Activated T-helper 17 cell treated with anti-CD3 and anti-CD28 coated beads, Interleukin-2, amount 50 U/mL, for 72 hours (primary cell): Measurements from ENCODE around the gene GGTA1. TPM values are rescaled to one million over a fixed set of nuclear protein-coding genes. Genes with fewer than 3 reads are reported as not detected.
"Not testable (repeated sequence)": the region's sequence is repeated elsewhere in the genome, so short reads cannot be mapped to it uniquely, and the experiment has no call there.

ENCODE experiments used
- ATAC-seq: fragments of 150-1000 bp; cut with Tn5 transposase; replicated peaks from 2 replicates; pipeline ENCODE4 v1.10.0; 2021; ENCODE audit warnings: mild to moderate bottlenecking, moderate library complexity
- H3K27ac Mint-ChIP-seq: one replicate; pipeline ENCODE4 v1.8.0; 2022; ENCODE audit warnings: mixed read lengths
- H3K27me3 Mint-ChIP-seq: one replicate; pipeline ENCODE4 v1.8.0; 2022; ENCODE audit warnings: mixed read lengths
- H3K36me3 Mint-ChIP-seq: one replicate; pipeline ENCODE4 v1.8.0; 2022; ENCODE audit warnings: low read depth, mild to moderate bottlenecking, mixed read lengths
- H3K4me1 Mint-ChIP-seq: one replicate; pipeline ENCODE4 v1.8.0; 2022; ENCODE audit warnings: mixed read lengths
- H3K4me3 Mint-ChIP-seq: one replicate; pipeline ENCODE4 v1.8.0; 2022; ENCODE audit warnings: mild to moderate bottlenecking, mixed read lengths
- H3K9me3 Mint-ChIP-seq: one replicate; pipeline ENCODE4 v1.8.0; 2022; ENCODE audit warnings: mixed read lengths
- total RNA-seq, 2 donors: library from RNA; stranded (reverse); gene quantifications; one replicate each; pipeline ENCODE4 v1.2.3, GENCODE V29; 2022

GGTA1 gene
- total RNA-seq, 2 donors from 2014 or later: not detected

DNA sequence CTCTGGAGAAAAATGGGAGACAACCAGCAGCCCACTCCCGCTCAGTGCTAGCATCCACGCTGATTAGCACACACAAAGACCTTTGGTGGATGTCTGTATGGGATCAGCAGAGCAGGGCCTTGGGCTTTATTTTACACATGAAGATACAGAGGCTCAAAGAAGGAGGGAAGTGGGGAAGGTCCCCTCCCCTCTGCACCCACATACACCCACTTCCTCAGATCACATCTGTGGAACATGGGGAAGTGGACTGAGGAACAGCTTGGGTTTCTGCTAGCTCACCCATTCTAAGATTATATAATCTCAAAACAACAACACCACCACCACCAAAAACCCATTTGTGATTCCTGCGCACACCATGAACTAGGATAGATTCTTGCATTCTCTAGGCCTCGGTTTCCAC is 14.0 kb downstream of the GGTA1 start:
- H3K36me3 Mint-ChIP-seq: no peaks in the 10 kb centered on the region
- no peak for ATAC-seq
- peaks cover 3% of the 10 kb centered on the region for H3K27me3 Mint-ChIP-seq
- H3K4me1 Mint-ChIP-seq: no peaks in the 10 kb centered on the region
- H3K27ac Mint-ChIP-seq: no peak overlapping the region
- no peaks in the 10 kb centered on the region for H3K9me3 Mint-ChIP-seq
- no peak overlapping the region for H3K4me3 Mint-ChIP-seq

DNA sequence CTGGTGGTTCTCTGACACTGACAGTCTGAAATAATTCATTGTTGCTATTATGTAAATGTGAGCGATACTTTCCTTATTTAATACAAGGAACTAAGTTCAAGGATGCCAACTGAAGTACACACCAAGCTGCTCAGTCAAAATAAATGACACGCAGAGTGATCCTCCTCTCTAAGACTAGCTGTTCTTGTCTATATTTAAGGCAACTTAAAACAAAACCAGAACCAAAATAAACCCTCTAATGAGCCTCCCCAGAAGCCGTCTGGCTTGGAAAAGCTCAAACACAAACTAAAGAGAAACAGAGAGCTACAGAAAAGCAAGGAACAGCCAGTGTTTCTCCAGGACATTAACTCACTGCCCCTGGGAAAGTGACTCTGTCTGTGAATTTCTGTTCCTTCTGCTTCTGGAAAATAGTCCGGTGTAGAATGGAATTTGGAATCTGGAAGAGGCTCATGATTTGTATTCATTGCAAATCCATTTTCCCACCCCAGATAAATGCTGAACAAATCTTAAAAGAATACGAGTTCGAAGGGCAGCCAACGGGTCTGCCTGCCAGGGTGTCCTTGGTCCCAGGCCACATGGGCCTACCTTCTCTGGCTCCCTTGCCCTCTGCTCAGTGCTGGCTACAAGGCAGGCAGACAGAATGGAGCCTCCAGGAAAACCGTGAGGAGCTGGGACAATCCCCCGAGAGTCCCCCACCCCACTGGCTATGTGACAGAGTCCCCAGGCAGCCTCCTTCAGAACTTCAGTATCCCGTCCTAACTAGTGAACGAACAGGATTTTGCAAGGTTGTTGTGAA is 14.8 kb downstream of the GGTA1 start:
- Mint-ChIP-seq H3K4me3 (no peak overlapping the region), H3K4me1 (no peaks in the 10 kb centered on the region), H3K27me3 (peaks cover 3% of the 10 kb centered on the region), H3K27ac (no peak overlapping the region), H3K9me3 (no peaks in the 10 kb centered on the region), H3K36me3 (no peaks in the 10 kb centered on the region)
- ATAC-seq: no peak

DNA sequence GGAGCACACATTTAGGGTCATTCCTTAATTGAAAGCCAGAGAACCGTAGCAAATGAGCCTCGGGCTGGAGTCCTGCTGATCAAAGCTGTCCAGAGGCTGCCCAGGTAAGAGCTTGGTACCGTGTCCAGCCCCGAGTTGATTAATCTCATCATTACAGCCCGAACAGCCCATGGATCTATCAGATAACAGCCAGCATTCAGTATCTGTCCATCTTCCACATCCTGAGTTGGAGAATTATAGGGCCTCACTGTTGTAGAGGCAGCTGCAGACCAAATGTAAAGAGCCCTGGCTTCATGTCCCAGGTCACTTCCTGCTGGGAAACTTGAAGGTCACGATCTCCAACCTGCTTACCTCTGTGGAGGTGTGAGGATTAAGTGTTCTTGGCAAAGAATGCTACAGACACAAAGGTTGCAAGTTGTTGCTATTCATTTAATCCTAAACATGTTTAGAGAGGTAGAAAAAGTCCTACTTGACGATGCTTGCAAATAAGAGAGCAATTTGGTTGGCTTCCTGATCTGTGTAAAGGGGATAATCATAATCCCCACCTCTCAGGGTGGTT is 16.1 kb downstream of the GGTA1 start:
- peaks cover 3% of the 10 kb centered on the region for H3K27me3 Mint-ChIP-seq
- H3K27ac Mint-ChIP-seq: no peak overlapping the region
- H3K9me3 Mint-ChIP-seq: no peaks in the 10 kb centered on the region
- no peaks in the 10 kb centered on the region for H3K4me1 Mint-ChIP-seq
- no peak for ATAC-seq
- H3K4me3 Mint-ChIP-seq: no peak overlapping the region
- no peaks in the 10 kb centered on the region for H3K36me3 Mint-ChIP-seq

DNA sequence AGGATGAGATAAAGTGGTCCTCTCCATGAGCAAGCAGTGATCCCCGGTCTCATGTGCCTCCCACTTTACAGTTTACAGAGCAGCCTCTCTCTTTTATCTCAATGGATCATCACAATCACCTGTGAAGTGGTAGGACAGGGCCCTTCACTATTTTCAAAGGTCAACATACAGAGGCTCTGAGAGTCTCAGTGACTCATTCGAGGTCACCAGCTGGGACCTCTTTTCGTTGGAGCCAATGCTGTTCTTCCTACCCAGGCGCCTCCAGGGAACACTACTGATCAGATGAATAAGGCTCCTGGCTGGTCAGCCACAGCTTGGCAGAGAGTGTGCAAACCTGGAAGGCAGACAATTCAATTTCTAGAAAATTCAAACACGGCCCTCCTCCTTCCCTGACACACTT is 16.6 kb downstream of the GGTA1 start:
- H3K9me3 Mint-ChIP-seq: no peaks in the 10 kb centered on the region
- no peak for ATAC-seq
- H3K4me3 Mint-ChIP-seq: no peak overlapping the region
- H3K4me1 Mint-ChIP-seq: no peaks in the 10 kb centered on the region
- H3K27me3 Mint-ChIP-seq: peaks cover 3% of the 10 kb centered on the region
- H3K36me3 Mint-ChIP-seq: no peaks in the 10 kb centered on the region
- H3K27ac Mint-ChIP-seq: no peak overlapping the region

DNA sequence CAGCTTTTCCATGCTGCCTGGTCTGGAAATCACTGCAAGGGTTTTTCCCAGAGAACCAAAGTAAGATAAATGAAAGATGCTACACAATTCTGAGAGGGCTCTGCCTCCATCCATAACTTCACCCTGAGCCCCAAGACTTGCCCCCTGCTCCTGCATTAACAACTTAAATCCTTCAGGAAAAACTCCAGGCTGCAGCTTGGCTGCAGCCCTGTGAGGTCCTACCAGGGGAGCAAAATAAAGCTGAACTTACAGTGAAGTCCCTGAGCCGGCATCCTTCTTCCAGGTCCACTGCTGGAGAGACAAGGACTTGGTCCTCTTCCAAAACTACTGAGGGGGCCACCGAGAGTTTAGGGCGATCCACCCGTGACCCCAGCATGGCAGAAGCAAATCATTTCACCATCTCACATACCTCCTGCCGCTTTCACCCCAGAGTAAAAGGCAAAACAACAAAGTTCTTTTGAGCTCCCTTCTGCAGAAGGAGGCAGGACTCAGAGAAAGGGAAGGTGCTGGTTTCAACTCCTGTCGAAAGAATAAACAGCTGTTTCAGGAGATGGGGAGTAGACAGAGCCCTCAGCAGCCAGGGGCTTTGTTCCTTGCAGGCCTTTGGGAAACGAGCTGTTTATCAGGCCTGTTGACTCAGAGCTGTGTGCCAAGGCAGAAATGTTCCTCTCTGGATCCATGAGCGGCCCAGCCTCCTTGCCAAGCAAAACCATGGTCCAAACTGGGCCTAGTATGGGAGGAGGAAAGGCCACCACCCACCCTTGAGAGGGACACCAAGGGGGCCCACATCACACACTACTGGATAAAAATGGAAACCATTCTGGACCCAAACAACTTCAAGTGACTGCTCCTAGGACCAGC is 20.6 kb downstream of the GGTA1 start:
- Mint-ChIP-seq H3K27ac (no peak overlapping the region), H3K4me1 (no peaks in the 10 kb centered on the region), H3K9me3 (no peaks in the 10 kb centered on the region), H3K36me3 (no peaks in the 10 kb centered on the region), H3K4me3 (no peak overlapping the region), H3K27me3 (peaks cover 7% of the 10 kb centered on the region)
- ATAC-seq: no peak

DNA sequence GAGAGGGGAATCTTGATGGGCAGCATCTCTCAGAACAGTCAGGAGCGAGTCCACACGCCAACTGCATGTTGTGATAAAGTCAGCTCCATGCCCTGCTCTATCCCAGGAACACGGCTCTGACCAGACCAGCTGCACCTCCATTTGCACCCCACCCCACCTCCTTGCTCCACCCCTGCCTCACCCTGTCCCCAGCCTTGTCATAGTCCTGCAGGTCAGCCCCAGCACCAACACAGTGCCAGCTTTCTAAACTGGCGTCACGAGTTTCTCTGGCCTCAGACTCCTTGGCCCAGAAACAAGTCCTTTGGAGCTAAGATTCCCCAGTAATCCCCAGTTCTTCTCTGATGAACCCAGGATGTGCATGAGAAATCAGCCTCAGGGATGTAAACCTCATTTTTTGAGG is 23.5 kb downstream of the GGTA1 start:
- ATAC-seq: no peak

DNA sequence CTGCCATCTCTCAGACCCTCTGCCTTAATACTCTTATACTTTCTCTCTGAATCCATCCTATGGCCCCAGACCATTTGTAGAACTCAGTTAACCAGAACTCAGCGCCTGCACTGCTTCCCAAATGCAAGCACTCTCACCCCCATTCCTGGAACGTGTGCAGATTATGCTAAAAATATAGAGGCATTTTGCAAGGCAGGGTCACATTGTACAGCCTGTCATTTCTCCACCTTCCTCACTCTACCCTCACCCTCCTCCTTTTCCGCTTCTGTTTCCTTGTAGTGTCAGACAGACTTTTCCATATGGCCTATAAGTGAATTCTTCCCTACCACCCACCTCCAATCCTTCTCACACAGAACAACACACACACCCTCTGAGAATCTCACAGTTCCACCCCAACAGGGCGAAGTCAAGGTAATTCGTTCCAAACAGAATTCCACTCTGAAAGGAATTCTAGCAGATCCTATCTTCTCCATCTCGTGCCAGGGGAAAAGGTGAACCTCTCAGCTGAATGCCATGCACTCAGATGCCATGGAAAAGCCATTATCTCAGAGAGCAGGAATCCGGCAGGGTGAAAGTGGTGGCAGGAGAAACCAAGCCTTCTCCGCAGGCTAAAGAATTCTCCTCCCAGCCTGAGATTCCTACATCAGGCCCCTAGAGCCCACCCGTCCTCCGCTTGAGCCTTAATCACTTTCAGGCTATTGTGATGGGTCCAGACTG is 25.3 kb downstream of the GGTA1 start:
- Mint-ChIP-seq H3K27me3 (peaks cover 19% of the 10 kb centered on the region), H3K9me3 (no peaks in the 10 kb centered on the region), H3K4me3 (no peak overlapping the region), H3K4me1 (no peaks in the 10 kb centered on the region), H3K36me3 (no peaks in the 10 kb centered on the region), H3K27ac (no peak overlapping the region)
- ATAC-seq: no peak

More for the DNA sequence above, 23.5 kb downstream of the GGTA1 start:
- no peak overlapping the region for H3K27ac Mint-ChIP-seq
- H3K4me3 Mint-ChIP-seq: no peak overlapping the region
- peaks cover 13% of the 10 kb centered on the region for H3K27me3 Mint-ChIP-seq
- no peaks in the 10 kb centered on the region for H3K36me3 Mint-ChIP-seq
- no peaks in the 10 kb centered on the region for H3K9me3 Mint-ChIP-seq
- H3K4me1 Mint-ChIP-seq: no peaks in the 10 kb centered on the region

DNA sequence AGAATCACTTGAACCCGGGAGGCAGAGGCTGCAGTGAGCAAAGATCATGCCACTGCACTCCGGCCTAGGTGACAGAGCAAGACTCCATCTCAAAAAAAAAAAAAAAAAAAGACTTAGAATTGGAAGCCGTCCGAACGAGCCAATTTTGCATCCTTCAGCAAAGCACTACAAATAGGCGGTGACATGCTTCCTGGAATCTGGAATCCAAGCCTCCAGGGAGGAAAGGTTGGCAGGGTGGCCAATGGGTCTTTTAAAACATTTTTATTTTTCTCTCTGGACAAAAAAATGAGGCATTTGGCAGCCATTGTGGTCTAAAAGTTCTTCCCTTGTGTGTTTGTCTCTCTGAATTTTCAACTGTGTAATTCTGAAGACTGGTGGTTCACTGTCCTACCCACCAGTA is 26.4 kb downstream of the GGTA1 start:
- H3K36me3 Mint-ChIP-seq: no peaks in the 10 kb centered on the region
- H3K4me1 Mint-ChIP-seq: no peaks in the 10 kb centered on the region
- H3K27me3 Mint-ChIP-seq: peaks cover 26% of the 10 kb centered on the region
- H3K27ac Mint-ChIP-seq: no peak overlapping the region
- no peak overlapping the region for H3K4me3 Mint-ChIP-seq
- ATAC-seq: no peak
- H3K9me3 Mint-ChIP-seq: no peaks in the 10 kb centered on the region

DNA sequence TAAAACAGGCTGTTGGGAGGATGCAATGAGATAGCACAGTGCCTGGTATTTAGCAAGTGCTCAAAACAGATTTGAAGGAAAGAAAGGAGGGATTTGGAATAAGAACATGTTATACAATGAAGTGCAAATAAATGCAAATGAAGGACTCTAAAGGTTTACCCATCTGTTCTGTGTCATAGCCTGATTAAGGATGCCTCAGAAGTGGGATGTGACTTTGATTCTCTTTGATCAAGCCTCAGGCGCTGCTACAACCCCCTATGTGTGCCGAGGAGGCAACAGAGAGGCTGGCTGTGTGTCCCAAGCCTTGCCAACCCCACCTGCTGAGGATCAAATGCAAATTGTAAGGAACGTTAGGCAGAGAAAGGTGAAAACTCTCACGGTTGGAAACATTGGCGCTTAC is 27.2 kb downstream of the GGTA1 start:
- Mint-ChIP-seq H3K4me3 (no peak overlapping the region), H3K27ac (no peak overlapping the region), H3K9me3 (no peaks in the 10 kb centered on the region), H3K4me1 (no peaks in the 10 kb centered on the region), H3K27me3 (peaks cover 26% of the 10 kb centered on the region), H3K36me3 (no peaks in the 10 kb centered on the region)
- ATAC-seq: no peak

DNA sequence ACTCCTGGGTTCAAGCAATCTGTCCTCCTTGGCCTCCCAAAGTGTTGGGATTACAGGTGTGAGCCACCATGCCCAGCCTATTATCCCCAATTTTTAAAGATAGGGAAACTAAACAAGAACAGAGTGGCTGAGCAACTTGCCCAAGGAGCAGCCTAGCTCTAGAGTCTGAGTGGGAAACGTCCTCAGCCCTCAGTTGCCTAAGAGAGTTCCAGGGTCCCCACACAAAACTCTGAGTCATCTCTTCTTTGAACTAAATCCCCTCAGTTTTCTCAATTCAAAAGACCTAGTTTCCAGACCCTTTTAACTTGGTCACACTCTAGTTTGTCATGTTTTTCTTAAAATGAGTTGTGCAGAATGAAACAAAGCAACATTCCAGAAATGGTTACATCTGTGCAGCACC is 33.5 kb downstream of the GGTA1 start:
- Mint-ChIP-seq H3K27me3 (peaks cover 26% of the 10 kb centered on the region), H3K27ac (no peak overlapping the region), H3K4me3 (no peak overlapping the region), H3K4me1 (no peaks in the 10 kb centered on the region), H3K9me3 (no peaks in the 10 kb centered on the region), H3K36me3 (no peaks in the 10 kb centered on the region)
- no peak for ATAC-seq

DNA sequence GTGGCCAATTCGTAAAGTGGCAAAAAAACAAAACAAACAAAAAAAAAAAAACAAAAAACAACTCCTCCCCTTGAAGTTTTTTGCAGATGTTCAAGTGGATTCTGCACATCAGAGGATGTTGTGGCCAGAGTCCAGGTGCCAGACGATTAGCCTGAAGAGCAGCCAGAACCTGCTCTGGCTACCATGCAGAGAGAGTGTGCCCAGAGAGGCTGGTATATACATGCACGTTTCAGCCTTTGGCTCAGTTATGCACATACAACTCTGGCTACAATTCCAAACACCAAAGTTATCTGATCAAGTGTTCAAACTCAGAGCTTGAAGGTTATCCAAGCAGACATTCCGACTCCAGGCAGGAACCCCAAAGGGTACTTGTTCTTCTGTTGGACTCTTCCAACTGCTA is 34.7 kb downstream of the GGTA1 start:
- H3K27me3 Mint-ChIP-seq: peaks cover 23% of the 10 kb centered on the region
- H3K36me3 Mint-ChIP-seq: no peaks in the 10 kb centered on the region
- H3K4me1 Mint-ChIP-seq: no peaks in the 10 kb centered on the region
- ATAC-seq: no peak
- no peak overlapping the region for H3K4me3 Mint-ChIP-seq
- H3K9me3 Mint-ChIP-seq: no peaks in the 10 kb centered on the region
- H3K27ac Mint-ChIP-seq: no peak overlapping the region

DNA sequence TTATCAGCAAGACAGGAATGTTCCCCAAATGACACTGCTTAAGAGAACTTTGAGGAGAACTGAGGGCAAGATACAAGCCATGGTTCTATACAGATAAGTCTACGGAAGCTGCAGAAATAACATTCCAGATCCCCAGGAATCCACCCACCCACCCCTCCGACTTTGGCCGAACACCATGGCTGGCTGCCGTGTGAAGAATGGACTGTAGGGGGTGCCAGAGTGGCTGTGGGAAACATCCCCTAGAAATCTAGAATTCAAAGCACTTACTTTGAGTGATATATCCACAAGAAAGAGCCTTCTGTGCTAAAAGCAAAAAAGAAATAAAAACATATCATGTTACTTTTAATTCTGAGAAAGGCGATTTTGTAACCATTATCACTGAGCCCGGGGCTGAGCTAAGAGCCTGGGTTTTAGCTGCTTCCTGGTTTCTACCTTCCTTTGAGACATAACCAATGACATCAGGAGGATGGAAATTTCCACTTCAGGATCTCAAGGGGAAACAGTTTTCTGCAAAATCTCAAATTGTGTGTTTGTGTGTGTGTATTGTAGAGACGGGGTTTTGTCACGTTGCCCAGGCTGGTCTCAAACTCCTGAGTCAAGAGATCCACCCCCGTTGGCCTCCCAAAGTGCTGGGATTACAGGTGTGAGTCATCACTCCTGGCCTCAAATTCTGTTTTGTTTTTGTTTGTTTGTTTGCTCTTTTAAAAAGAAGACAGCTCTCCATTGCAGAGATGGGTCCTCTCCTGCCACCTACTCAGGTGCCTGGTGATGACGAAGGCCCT is 36.4 kb downstream of the GGTA1 start:
- no peak for ATAC-seq
- Mint-ChIP-seq H3K27ac (no peak overlapping the region), H3K36me3 (no peaks in the 10 kb centered on the region), H3K4me3 (no peak overlapping the region), H3K27me3 (peaks cover 25% of the 10 kb centered on the region), H3K4me1 (no peaks in the 10 kb centered on the region), H3K9me3 (no peaks in the 10 kb centered on the region)

DNA sequence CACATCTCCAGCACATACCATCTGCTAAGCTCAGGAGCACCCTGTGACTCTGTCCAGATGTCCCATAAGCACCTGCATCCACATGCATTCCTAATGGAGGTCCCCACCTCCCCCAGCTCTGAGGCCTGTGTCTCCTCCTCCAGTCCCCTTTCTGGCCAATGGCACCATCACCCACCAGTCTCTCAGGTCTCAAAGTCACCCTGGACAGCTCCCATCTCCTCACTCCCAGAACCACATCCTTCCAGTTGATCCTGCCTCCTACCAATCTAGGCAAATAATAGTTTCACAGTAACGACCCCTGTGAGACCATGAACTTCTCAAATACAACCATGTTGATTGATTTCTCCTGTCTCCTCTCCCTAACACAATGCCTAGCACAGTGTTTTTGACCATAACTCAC is 40.1 kb downstream of the GGTA1 start:
- peaks cover 23% of the 10 kb centered on the region for H3K27me3 Mint-ChIP-seq
- no peaks in the 10 kb centered on the region for H3K4me1 Mint-ChIP-seq
- no peak overlapping the region for H3K27ac Mint-ChIP-seq
- no peak for ATAC-seq
- no peak overlapping the region for H3K4me3 Mint-ChIP-seq
- no peaks in the 10 kb centered on the region for H3K9me3 Mint-ChIP-seq
- H3K36me3 Mint-ChIP-seq: no peaks in the 10 kb centered on the region

DNA sequence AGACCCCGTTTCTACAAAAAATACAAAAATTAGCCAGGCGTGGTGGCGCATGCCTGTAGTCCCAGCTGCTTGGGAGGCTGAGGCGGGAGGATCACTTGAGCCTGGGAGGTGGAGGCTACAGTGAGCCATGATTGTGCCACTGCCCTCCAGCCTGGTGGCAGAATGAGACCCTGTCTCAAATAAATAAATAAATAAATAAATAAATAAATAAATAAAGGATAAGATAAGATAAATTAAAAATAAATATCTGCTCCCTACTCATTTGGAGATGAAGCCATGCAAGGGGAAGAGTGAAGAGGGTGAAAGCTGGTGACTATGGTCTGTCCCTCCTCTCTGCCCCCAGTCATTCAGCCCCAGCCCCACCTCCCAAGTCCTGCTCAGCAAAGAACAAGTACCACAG is 41.2 kb downstream of the GGTA1 start:
- H3K4me1 Mint-ChIP-seq, H3K27ac Mint-ChIP-seq, H3K9me3 Mint-ChIP-seq, ATAC-seq, H3K36me3 Mint-ChIP-seq, H3K4me3 Mint-ChIP-seq: not testable (repeated sequence)
- H3K27me3 Mint-ChIP-seq: peaks cover 20% of the 10 kb centered on the region
